NCI-H2029 treated with DMSO at 0.1 percent for 48 hours (cell line): ENCODE data around the gene PARD3B.

Experiments used
- DNase-seq: peaks from one replicate; lab custom pipeline; 2025; lab: John Stamatoyannopoulos, UW

PARD3B gene

DNA sequence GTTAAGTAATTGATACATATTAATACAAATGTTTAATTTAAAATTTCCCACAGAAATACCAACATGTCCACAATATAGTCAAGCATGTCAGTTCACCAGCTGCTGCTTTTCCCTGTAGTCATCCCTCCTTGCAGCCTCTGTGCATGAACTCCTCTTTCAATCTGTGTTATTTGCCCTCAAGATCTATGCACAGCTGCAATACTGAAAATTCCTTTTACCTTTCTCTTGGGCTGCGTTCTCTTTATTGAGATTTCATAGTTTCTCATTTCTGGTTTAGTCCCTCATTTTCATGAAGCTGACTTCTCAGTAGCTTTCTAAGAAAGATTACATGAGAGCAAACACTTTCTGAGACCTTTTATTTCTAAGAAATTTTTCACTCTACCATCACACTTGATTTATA, 464.9 kb downstream of the PARD3B start:
- DNase-seq, result no peak

DNA sequence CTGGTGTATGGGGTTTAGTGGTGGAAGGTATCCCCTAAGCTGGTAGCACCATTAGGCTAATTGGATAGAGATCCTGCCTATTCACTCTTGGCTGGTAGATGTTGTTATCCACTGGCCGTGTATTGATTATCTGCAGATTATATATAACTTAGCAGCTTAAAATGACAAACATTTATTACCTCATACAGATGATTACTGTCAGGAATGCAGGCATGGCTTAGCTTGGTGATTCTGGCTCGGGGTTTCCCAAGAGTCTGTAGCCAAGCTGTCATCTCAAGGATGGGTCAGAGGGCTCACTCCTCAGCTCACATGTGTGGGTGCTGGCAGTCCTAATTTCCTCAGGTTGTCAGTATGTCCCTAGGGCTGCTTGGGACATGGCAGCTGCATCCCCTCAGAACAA, 465.8 kb downstream of the PARD3B start:
- no peak for DNase-seq

DNA sequence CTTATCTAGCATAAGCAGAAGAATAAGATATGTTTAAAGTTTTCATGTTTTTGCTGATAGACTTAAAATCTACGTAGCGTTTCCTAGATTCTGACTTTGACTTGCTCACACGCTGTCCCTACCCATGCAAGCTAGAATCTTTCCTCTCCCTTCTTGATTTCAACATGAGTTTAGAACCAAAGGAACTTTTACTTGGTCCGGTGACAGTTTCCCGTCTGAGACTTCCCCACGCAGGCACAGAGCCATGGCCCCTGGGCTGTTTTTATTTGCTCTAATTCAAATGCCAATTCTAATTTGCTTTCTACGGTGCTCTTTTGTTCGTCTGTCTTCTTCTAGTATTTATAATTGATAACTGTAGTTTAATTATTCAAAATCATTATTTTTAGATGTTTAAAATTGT, 467.7 kb downstream of the PARD3B start:
- DNase-seq, result no peak

DNA sequence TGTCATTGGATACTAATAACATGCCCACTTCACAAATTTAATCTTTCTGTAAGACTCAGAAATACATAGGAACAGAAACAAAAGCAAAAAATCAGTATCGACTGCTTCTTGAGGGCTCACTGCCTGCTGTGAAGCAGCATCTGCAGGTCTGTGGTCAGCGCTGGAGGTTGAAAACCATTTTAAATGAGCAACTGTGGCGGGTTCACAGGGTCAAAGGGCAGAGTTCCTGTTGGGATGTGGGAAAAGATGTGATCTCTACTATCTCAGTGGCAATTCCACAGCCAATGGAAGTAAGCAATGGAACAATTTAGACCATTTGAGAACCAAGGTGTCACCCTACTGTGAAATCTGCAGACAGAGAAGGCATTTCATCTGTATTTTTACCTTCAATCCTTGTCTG, 468.3 kb downstream of the PARD3B start:
- DNase-seq, result no peak

DNA sequence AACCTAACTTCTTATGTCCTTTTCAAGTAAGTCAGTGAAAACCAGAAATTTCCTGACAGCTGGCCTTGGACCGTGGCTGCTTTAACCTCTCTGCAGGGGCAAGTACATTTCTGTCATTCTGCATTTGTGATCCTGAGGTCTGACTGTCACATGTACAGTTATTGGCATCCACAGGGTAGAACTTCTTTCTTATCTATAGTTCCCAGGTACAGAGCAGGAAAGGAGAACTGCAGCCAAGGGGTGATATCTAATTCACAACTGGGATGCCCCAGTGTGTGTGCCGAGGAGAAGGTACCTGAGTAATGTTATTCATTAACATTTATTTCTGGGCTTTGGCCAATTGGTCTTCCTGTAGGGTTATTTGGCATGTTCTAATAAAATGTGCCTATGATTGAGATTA, 468.9 kb downstream of the PARD3B start:
- DNase-seq, result no peak

DNA sequence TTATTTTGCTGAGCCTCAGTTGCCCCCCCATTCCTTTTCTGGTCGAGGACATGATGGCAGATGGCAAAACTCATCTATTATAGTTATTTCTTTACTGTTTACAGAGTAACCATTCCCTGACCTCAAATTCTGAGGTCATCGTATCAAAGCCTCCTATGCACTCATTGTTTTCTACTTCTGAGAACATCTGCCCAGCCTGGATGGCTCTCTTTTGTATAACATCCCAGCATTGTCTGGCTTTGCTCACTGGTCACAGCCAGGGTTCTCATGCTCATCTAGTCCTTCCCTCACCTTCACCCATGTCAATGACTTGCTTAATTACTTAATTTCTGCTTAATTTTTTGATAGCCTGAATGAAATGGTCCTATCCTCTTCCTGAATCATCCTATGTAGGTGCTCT, 472.1 kb downstream of the PARD3B start:
- DNase-seq, result no peak

DNA sequence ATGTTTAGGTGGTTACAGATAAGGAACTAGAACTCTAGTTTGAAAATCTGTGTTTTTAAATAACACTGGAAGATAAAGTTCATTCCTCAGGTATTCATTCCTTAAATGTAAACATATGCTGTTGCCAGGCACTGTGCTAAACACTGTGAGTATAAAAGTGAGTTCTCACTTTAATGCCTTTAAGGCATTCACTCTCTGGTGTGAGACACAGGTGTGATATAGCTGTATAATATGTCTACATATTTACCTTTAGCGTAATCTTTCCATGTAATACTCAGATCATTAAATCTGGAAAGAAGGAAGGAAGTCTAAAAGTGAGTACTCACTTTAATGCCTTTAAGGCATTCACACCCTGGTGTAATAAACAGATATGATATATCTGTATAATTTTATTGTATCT, 472.6 kb downstream of the PARD3B start:
- no peak for DNase-seq

DNA sequence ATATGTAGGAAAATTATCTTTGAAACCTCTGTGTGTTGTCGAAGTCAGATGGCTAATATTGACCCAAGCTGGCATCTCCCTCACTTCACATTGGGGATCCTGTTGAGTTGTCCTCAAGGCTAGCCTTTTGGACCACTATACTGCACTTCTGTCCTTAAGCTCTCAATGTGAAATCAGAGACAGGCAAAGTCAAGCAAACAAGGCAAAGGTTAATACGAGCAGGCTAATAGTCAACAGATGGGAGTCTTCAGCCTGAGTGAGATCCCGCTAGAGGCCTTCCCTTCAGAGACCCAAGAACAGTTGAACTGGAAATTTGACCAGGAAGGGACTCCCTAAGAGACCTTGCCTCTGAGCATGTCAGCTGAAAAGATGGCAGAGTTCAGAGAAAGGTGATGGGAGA, 475.4 kb downstream of the PARD3B start:
- no peak for DNase-seq

DNA sequence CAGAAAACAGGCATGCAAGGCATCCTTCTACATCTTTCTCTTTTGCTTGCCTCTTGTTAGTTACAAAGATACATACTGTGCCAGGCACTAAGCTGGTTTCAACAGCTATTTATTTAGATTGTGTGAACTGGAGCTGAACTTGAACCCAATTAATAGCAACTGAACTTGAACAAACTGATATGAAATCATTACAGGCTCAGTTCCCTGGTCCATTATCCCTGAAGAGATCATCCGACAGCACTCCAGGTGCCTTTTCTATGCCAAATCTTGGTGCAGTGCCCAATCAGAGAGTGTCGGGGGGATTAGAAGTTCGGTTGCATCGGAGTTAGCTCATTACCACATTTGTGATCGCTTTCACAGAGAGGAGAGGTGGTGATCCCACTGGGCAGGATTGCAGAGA, 477.6 kb downstream of the PARD3B start:
- DNase-seq, result no peak

DNA sequence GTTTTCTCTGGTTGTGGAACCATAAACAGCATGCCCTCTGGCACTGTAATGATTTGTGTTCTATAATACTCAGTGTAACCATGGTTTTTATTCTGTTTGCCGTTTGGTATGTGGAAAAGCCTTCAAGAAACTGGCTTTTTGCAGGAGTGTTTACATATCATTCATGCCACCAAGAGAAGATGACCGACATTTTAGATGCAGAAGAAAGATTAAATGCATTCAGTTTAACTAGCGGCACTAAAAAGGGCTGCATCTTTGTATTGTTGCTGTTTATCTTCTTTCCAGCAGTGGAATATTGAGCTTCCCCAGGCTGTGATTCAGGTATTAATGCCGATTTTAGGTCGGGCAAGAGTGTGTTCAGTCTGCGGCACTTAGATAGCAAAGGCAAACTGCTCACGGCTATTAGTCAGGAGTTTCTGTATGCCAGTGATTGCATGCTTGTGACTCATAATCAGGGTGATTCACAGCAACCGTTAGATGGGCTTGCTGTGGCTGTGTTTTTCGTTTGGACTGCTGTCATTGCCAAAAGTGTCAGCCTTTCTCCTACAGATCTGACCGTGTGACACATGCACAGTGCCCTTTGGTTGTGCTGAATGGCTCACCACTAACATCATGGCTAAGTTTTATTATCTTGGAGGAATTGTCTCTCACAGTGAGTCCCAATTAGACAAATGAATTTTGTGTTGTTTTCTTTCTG, 479.7 kb downstream of the PARD3B start:
- DNase-seq, result no peak

DNA sequence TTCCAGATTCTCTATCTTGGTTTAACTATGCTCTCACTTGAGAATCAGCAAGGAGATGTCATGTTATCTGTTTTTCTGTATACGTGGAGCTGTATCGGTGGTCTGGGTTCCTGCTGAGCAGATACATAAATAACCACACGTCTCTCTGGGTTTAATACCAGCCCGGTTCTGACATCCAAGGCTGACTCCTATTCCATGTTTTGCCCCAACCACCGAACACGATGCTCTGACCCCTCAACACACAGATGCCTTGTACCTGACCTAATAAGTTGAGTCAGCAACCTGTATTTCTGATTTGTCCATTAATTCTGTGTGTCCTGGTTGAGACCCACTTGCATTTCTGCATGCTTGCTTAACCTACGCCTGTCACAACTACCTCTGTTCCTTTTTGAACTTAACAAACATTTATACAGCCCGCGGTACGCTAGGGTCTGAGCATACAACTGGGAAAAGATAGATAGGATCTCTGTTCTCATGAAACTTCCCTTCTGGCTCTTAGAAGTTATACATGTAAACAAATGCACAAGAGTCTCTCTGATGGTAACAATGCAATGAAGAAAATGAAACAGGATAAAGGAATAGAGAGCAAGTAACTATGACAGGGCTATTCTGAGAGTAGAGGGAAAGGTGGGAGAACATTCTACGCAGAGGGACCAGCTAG, 480.4 kb downstream of the PARD3B start:
- no peak for DNase-seq

DNA sequence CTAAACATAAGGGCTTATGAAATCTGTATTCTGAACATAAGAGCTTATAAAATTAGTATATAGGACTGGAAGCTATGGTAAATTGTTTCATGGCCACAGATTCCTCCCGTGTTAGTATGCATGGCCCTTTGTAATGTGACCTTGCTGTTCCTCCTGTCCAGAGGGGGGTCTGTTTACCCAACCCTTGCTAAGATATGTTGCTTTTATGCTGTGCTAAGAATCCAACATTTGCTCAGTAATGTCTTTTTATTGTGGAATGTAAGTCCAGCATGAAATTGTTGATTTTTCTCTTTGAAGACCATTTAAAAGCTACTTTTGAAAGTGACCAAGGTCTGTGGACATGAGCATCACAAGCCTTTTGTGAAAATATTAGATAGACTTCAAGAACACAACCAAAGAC, 485.4 kb downstream of the PARD3B start:
- DNase-seq, result no peak

DNA sequence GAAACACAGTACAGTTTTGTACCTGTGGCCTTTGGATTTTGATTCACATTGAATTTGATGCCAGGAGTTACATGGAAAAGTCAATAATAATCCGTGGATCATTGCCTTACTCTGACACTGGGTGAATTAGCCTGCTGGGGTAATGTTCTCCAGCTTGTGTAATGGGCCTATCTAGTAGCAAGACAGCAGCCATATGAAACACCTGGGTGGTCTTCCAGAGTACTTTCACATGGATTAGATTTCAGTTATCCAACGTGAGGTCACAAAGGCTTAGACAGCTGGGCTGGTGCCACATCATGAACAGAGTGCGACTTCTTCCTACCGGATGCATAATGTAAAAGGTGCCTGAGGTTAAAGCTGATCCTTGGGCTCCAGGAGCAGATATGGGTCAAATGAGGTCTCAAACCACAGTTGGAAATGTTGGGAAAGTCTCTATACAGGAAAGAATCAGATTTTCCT, 486.8 kb downstream of the PARD3B start:
- no peak for DNase-seq

DNA sequence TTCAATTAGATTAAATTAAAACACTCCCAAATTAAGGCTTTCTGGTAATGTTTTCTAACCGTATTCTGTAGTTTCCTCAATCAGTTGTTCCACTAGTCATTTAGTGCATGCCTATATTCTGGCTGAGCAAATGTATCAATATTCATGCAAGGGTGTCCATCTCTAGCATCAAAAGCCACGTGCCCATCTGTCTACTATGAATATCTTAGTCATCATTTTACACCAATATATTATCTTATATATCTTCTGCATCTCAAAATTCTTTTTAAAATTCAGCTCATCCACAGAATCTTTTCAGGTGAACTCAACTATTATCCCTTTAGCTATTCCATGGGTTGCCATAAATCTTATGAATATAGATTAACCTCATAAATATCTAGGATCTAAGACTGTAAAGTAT, 488.2 kb downstream of the PARD3B start:
- no peak for DNase-seq

DNA sequence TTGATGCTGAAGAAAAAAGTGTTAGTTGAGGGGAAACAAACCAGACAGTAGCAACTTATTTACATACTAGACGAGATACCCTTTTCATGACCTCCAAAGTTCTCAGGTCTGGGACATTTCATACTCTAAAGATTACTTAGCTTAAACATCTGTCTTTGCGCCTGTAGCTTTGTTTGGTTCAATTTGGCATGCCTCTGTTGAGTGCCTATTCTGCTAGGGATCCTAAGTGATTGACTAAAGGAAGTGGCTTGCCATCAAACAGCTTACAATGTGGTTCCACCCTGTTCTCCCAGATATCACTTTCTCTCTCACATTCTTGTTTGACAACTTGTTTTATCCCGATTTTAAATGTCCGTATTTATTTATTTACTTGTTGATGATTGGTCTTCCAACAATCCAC, 488.8 kb downstream of the PARD3B start:
- no peak for DNase-seq

DNA sequence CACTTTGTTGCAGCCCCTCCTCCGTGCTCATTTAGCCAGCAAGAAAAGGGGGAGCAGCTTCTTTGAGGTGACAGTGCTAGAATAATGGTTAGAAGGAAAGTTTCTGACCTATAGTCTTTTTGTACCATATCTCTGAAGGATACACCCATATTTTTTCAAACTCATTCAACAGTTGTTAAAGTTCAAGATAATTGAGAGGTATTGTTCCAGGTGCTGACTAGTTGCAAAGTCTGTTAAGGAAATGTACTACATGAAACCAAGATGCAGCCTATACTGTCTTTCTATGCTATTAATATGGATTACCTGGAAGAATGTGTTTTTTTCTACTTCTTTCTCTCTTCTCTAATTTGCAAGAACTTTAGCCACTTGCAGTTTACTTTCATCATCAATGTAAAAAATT, 495.0 kb downstream of the PARD3B start:
- DNase-seq, result no peak

DNA sequence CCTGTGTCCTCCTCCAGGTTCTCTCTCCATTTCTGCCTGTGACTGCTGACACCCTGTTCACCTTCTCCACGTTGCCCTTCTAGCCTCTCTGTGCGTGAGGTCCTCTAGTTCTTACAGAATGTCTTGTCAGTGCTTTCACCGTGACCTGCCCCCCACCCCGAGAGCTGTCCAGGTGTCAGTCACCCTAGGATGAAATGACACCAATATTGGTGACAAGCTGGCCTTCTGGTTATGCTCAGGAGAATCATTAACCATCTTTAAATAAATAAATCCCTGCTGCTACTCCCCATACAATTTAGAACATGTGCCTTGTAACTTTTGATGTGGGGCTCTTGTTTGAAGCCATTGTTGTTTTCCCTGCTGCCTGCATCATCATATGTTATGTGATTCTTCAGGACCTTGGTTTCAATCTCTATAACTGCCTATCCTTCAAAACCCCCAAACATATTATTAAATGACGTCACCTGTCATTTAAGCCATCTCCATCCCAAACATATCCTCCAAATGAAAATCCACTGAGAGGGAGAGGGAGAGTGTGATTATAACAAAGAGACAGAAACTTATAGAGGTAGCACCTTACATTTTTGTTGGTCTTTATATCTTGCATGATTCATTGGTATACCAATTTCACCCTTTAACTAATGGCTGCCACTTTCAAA, 496.3 kb downstream of the PARD3B start:
- DNase-seq, result no peak

DNA sequence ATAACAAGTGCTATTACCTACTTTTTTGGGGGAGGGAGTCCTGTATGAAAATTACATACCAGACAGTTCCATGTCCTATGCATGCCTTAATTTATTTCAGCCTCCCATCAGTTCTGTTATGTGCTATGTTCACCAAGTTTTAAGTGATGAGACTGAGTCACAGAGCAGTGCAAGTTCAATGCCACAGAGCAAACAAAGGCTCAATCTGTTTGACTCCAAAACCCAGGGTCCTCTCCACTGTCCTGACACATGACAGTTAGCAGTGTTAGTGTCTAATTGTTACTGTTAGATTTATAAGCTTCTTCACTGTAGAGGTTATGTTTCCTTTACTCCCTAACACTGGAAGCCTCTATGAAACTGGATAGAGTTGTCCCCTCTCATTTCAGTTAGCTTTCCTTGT, 498.0 kb downstream of the PARD3B start:
- no peak for DNase-seq

DNA sequence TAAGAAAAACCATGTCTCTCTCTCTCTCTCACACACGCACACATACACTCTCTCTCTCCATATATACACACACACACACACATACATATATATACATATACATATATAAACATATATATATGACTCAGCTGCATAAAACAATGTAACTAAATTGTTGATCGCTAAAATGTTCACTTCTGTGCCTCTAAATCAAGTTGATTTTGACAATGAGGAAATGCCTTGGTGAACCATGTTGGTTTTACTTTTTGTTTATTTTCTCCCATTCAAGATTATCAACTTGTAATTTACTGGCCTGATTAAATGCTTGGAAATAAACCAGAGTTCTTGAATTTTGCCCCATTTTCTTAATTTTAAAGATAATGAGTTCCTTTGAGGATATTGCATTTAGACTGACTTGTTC, 500.4 kb downstream of the PARD3B start:
- no peak for DNase-seq

DNA sequence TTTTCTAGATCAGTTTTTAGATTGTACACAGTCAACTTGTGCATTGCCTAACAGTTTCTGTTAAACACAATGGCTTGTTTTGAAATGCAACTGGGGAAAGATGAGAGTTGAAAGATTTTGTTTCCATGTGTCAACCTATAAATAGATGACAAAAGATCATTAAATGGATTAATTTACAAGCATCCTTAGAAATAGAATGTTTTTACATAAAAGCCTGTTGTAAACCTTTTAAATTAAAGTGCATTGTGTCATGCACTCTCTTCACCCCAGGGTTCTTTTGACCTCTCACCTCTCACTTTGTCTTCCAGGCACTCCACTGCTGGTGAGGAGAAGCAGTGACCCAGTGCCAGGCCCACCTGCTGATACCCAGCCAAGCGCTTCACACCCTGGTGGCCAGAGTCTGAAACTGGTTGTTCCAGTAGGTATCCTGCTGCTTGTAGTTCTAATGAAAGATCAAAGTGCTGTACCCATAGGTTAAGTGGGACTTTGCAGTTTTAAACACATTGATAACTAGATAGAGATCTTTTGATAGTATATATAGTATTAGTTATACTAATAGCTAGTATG, 502.1 kb downstream of the PARD3B start:
- DNase-seq, result no peak

DNA sequence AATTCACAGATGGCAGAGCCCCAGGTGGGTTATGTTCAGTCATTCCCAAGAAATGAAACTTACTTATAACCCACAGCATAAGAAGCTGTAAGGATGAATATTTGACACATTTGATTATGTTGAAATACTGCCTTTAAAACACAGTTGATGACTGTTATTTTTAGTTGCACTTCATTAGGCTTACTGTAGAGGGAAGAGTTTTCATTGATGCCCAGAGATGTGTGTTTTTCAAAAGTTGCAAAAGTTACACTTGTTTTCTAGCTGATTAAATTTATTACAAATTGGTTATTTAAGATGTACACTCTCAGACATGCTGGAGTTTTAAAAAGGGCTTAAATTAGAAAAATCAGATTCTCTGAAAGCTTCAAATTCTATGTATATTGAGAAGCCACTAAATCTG, 506.1 kb downstream of the PARD3B start:
- no peak for DNase-seq

DNA sequence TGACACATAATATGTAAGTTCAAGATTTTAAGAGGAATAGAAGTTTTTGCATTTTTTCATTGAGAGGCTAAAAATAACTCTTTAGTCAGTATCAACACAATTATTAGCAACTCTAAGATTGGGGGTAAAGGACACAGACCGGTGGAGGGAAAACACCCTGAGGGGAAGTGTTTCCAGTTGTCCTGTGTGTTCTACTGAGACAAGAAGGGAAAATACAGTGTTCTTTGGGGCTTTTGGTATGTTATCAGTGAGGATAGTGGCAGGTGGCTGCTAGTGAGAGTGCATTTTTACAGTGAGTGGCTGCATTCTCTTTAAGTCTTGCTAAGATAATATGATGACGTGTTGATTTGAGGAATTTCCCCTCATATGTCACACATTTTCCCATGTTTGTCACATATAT, 507.5 kb downstream of the PARD3B start:
- no peak for DNase-seq

DNA sequence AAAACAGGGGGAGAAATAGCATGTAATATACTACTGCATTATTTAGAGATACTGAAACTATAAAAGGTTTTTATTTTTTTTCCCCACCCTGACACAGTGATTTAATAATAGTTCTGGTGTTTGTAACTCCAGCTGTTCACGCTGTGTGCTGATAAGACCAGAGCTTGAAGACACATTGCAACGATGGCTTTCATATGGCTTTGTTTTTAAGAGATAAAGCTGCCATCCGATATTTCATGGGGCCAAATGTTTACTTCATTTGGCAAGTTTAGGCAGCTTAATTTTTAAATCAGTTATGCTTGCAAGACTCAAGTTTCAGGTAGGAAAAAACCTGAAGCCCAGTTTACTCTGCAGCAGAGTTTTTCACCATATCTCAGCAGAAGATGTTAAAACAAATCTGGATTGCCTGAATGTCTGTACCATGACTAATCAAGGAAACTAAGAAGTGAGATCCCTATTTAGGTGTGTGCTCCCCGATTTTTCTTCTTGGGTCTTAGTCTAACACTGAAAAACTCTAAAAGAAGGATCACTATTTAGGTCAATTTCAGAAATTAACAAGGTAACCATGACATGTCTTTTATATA, 508.6 kb downstream of the PARD3B start:
- DNase-seq, result no peak
